Peyer's patch (tissue), 4 donors: Measurements from ENCODE around the gene LCN10.
"Not testable (repeated sequence)": the region's sequence is repeated elsewhere in the genome, so short reads cannot be mapped to it uniquely, and the experiment has no call there.

Experiments used
- CTCF ChIP-seq, 6 experiments: fragments of 450-650 bp in 4 of 6; fragments of 200-600 bp in 2 of 6; sonication (generic) in 1 of 6; IDR thresholded peaks; one replicate each; pipeline ENCODE4 v1.5.1; 2017 to 2019; ENCODE audit warnings: antibody characterized with exemption in 6 of 6, mild to moderate bottlenecking in 3 of 6, moderate library complexity in 1 of 6
- POLR2A ChIP-seq, 2 donors: fragments of 450-650 bp; IDR thresholded peaks; one replicate each; pipeline ENCODE4 v1.5.1; 2017; ENCODE audit warnings: antibody characterized with exemption in 2 of 2, mild to moderate bottlenecking in 2 of 2, moderate library complexity in 2 of 2

GRCh38 chr9:136755302-136756133 is 12.8 kb upstream of the LCN10 start:
- TF ChIP-seq POLR2A, CTCF (IDR thresholded peaks at IDR 0.05): not testable (repeated sequence)
